EL (cell line): ENCODE measurements around the gene CAV1.
"Not testable (repeated sequence)": the region's sequence is repeated elsewhere in the genome, so short reads cannot be mapped to it uniquely, and the experiment has no call there.

Experiments
- DNase-seq: peaks from one replicate; pipeline ENCODE4 v3.0.0-alpha.2; 2016

The CAV1 gene

DNA sequence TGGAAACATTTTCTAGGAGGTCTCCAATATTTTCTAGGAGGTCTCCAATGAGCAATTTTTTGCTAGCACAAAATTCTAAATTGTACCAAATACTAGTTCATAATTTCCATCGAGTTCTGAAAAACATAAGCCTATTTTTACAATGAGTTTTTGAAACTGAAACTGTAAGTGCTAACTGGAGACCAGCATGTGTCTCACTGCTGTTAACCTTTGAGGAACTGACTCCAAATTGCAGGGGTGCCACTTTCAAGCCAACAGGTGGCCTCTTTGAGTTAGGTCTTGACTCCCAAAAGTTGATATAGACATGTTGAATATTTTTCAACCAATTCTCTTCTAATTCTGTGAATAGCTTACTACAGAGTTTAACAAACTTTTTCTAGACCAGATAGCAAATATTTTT is 58.8 kb downstream of the CAV1 start:
- DNase-seq: peak; percentile 25

DNA sequence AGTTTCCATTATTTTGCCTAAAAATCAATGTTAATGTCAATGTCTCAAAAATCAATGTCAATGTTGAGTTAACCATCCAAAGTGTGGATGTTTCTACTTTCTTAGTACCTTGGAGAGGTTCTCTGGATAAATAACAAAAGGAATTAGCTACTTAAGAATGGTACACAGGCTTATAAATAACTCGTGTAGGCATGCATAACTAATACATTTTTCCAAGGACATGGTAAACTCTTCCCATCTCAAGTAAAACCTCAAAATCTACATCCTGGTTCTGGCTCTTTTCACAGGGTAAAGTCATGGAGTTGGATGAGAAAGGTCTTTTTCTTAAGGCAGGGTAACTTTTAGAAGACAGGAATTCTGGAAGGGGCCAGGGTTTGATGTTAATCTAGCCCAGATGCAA is 59.9 kb downstream of the CAV1 start:
- no peak for DNase-seq

DNA sequence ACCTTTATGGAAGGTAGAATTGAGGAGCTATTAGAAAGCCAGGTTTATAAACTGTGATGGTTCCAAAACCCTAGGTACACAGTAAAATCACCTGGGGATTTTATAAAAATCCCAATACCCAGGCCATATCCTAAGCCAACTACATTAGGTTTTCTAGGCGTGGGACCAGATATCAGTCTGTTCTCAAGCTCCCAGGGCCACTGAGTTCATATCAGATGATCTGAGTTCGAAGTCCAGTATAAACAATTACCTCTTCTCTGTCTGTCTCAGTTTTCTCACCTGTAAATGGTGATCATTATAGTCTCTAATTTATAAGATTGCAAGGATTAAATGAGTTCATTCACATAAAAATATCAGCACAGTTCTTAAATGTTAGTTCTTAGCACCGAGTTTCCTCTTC is 60.6 kb downstream of the CAV1 start:
- DNase-seq: no peak

DNA sequence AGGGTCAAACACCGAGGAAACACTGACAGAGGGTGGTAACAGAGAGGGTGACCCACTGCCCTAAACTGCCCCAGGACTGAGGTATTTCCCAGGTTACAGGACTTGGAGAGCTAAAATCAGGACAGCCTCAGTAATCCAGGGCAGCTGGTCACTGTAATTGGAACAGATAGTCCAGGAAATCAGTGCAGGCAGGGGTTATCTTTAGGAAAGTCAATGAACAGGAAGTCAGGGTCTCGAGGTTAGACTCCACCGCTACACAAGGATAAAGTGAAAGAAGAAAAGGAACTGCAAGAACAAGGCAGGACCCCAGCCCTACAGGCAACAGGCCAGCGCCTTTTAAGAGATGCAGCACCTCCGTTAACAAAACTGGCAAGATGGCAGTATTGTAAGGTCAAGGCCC is 61.1 kb downstream of the CAV1 start:
- DNase-seq: no peak

DNA sequence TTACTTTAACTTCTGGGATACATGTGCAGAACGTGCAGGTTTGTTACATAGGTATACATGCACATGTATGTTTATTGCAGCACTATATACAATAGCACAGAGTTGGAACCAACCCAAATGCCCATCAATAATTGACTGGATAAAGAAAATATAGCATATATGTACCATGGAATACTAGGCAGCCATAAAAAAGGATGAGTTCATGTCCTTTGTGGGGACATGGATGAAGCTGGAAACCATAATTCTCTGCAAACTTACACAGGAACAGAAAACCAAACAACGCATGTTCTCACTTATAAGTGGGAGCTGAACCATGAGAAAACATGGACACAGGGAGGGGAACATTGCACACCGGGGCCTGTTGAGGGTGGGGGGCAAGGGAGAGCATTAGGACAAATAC is 62.4 kb downstream of the CAV1 start:
- DNase-seq: not testable (repeated sequence)

DNA sequence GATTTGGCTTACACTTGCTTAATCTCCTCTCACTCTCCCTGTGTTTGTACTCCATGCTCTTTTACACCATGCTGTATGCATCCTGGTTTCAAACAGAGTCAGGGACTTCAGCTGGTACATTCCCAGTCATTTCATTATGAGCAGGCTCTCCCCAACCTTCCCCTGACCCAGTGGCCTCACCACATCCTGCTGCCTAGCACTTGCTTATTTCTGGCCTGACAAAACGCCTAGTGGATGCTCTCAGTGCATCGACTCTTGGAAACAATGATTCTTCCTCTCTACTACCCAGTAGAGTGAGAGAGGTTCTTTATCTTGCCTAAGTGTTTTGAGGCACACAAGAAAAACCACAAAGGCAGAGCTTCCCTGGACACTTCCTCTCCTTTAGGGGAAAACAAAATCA is 63.4 kb downstream of the CAV1 start:
- DNase-seq: peak; percentile 86

DNA sequence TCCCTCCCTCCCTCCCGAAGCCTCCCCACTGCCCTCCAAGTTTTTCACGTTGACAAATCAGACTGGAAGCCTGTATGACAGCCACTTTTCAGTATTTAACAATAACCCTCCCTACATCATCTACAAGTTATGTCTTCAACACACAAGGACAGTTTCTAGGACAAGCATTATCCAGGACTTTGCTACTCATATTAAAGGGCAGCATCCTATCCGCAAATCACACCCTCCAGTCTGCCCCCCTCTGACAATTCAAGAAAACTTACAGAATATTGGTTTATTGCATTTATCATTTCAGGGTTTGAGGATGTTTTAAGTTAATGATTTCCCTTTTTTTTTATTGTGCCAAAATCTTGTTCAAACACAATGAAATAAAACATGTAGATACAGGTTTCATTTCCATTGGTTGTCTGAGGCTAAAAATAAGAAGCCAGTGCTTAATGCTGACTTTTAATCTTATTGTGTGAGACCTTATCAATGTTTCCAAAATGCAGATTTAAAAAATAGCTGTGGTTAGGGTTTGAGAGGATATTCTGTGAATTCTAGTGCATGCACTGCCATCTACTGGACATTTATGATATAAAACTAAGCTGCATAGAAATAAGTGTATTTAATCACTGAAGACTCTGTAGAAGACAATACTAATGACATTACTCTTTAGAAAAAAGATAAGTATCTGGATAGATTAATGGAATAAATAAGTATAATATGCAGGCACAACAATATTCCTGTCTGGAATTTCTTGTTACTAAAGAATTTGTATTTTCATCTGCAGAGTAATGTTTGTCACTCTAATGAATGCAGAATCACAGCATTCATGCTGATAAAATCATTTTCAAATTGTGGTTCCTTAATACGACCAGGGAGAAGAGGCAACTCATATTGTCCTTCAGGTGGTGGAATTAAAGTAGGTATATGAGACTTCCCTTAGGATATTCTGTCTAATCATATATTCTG is 64.1 kb downstream of the CAV1 start:
- DNase-seq: peak; percentile 75

DNA sequence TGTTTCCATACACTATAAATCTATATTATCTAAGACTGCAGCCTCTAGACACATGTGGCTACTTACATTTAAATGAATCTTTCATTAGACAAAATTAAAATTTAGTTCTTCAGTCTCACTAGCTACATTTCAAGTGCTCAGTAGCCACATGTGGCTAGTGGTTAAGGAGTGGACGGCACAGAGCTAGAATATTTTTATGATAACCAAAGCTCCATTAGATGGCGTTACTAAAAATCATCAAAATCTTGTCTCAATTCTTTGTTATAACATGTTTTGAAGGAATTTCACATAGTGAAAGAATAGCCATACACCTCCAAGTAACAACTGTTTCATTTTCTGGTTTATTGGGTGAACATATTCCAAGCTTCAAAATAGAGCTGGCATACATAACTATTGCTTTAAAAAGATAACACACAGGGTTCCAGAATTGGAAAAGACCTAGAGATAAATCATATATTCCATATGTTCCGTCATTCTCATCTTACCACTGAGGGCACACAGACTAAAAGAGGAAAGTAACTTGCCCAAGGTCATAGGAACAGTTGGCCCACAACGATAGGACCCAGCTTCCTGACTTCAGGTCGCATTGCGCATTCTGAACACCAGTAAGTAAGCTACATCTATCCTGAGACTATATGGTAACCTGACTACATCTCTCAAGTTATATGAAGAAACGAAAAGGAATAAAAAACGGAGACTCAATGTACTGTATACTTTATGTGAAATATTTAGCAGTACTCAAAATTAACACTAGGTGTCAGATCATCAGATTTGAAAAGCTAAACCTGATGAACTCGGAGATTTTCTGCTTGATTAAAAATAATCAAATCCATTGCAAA is 66.6 kb downstream of the CAV1 start:
- DNase-seq: peak; percentile 30

DNA sequence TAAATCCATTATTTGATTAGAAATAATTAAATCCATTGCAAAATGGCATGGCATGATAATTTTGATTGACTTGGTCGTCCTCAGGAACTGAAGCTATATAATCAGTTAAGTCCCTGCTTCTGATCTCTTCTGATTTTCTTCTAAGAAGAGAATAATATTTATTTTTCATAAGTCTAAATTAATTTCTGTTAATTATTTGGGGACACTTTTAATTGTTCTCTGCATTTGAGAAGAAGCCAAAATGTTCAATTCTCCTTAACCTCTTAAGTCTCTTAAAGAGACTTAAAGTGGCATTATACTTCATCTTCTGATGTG is 67.2 kb downstream of the CAV1 start:
- DNase-seq: no peak

DNA sequence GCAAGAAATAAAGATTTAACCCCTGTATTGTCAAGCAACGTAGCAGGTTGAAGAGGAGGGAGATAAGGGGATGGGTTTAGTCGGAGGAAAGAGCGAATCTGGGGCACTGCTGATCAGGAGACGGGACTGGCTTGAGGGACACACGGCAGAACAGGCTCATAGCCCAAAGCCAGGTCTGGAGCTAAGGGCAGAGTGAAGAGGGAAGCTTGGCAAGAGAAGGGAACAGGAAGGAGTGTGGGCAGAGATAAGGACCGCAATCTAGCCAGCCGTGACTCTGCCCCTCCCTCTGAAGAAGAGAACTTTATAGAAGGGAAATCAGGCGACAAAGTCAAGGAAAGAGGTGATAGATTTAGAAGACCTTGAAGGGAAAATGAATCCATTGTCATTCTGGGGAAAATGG is 67.6 kb downstream of the CAV1 start:
- DNase-seq: no peak

DNA sequence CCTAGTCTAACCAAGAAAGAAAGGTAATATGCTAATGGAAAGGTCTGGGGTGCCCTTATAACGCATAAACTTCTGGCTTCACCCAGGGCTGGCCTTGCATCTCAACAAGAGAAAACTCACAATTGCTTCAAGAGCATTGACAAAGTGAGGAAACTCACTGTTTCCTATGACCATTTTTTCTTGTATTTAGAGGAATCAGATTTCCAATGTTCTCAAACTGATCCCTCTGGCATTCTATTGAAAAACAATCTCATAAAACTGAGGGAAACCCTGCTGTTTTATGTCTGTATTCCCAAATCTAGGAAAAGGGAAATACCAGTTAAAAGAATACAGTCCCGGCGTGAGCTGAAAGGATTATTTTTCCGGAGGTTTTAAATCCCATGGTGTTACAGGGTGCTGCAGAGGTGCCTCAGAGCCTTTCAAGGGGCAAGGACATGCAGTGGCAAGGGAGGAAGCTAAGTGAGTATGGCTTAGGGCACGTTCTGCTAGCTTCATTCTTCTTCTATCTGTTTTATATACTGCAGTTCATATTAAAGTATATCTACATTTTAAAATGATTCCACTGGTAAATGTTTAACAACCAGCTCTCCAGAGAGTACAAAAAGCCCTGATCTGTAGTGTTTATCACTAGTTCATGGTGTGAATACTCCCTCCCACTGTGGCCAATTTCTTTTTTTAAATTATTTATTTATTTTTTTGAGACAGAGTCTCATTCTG is 68.7 kb downstream of the CAV1 start:
- no peak for DNase-seq

DNA sequence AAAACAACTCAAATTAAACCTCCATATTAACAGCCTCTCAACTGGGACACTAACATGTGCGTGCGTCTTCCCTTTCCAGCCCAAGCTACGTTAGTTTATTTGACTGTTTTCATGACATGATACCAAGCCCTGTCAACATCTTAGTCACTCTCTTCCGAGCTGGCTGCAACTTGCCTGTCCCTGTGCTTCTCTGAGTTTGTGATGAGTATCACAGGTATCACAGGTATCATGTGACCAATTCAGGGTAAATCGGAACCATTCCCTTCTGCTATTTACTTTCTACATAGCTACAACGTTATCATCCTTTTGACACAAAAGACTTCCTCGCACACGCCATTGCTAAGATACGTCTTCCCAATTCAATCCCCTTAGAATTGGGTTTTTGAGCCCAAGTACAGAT is 70.2 kb downstream of the CAV1 start:
- DNase-seq: no peak

DNA sequence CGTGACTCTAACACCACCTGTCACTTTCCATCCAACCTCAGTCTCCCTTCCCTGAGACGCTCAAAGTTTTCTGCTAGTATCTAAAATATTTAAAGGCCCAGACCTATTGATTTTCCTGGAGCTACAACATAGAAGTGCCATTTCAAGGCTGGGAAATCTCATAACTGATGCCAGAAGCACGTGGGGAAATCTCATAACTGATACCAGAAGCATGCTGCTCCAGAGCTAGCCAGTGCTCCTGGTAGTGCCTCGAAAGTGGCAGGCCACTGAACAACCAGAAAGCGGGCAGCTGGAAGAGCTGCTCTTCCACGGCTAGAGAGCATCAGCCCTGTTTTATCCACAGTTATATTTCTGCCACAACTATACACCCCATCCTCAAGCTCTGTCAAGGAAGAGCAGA is 72.5 kb downstream of the CAV1 start:
- DNase-seq: no peak

DNA sequence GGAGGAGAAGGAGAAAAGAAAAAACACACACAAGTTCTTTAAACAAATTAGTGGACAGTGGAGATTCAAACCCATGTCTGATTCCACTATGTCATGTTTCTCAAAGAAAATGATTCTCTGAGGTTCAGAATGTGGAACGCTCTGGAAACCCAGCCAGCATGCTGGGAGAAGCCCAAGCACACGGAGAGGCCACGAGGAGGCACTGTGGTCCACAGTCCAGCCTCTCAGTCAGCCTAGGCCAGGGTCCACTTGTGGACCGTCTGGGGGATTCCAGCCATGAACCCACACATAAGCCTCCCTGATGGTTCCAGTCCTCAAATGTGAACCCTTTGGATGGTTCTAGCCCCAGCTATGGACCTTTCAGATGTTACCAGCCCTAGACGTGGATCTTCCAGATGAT is 73.4 kb downstream of the CAV1 start:
- no peak for DNase-seq

DNA sequence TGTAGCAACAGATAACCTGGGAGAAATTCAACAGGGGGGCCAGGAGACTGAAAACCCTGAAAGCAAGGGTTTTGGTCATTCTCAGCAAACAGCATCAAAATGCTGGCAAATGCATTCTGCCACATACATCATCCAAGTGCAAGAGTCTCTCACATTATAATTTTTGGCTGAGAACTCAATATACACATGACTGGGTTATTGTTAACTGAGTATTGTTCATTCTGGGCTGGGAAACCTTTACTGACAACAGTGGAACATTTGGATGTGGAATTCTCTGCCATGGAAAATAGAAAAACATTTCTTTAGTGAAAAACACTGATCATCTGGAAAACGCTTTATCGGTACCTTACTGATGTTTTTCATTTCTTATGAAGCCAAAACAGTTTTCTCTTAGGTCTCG is 74.0 kb downstream of the CAV1 start:
- DNase-seq: no peak

DNA sequence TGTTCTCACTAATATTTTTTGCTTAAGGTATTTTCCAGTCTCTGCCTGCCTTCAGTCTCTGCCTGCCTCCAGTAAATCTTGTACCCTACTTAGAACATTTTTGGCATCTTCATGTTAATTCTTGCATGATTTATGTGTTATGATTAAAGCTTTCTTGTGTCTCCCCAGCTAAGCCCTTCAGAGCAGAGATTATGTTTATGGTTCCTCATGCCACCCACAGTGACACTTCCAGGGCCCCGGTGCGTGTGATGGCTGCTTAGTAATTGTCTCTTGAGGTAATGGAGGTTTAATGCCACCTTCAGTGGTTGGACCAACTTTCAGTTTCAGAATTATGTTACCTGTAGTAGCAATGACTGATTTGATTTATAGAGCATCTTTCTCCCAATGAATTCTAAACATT is 76.6 kb downstream of the CAV1 start:
- DNase-seq: no peak

DNA sequence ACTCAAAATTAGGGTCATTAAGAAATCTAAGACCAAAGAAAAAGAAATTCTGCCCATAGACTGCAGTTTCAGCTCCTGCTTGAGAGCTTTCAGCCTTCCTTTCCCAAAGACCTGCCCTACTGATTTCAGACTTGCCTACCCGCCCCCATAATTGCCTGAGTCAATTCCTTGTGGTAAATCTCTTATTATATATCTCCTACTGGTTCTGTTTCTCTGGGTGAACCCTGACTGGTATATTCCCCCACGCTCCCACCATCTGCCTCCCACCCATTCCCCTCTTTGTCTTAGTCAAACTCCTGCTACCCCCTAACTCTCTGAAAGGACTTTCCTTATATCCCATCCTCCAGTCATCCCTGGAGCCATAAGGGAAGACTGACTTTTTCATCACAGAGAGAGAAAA is 82.5 kb downstream of the CAV1 start:
- DNase-seq: no peak

DNA sequence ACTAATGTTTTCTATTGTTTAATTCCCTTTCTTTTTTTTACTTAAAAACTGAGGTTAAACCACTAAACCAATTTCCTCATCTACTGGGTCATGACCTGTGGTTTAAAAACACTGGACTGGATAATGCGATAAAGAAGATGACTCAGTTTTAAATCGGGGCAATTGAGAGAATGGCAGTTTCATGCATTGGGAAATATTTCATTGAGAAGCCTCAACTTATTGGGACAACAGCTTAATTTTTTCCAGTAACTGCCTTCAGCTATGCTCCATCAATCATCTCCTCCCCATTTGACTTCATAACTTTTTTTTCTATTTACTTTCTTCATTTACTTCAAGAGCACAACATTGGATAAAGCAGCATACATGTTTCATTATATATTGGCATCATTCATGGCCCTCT is 85.4 kb downstream of the CAV1 start:
- peak; percentile 77 for DNase-seq

DNA sequence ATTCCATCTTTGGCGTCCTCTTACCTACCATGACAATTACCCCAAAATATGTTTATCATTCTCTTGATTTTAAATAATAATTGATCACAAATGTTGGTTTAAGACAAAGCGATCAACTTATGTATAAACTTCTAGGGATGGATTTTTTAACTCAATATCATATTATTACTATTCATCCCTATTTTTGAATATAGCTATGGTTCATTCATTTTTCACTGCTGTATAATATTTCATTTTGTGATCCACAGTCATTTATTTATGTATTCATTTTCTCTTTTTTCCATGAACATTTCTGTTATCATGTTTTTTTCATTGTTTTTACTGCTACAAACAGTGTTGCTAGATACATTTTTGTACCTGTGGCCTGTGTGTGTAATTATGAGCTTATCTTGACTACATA is 85.9 kb downstream of the CAV1 start:
- no peak for DNase-seq
